Stomach (tissue), 9 donors: ENCODE results near the gene ATP2B2. TPM values are rescaled to one million over a fixed set of nuclear protein-coding genes. Genes with fewer than 3 reads are reported as not detected.
A peak's percentile ranks its signal among the peaks of the same experiment; 100 is the strongest.

Experiments
- DNase-seq, 2 donors: peaks; one replicate each; pipeline versions ENCODE4 v3.0.0 to v3.0.0-alpha.2; 2013 to 2019
- H3K27ac ChIP-seq, 5 donors: fragments of 200-600 bp in 4 of 5; sonication (generic) in 4 of 5; one replicate each; pipeline ENCODE4 v1.5.1; 2013 to 2019; ENCODE audit warnings: mild to moderate bottlenecking in 1 of 5, moderate library complexity in 1 of 5
- H3K27me3 ChIP-seq, 3 donors: fragments of 200-600 bp; sonication (generic); one replicate each; pipeline ENCODE4 v1.5.1; 2017 to 2019; ENCODE audit warnings: mixed run types in 1 of 3
- H3K36me3 ChIP-seq, 4 donors: fragments of 200-600 bp; sonication (generic); 1 replicate in 3 of 4; 2 replicates in 1 of 4; pipeline ENCODE4 v1.5.1; 2016 to 2019
- H3K4me1 ChIP-seq, 4 donors: fragments of 200-600 bp; sonication (generic); one replicate each; pipeline ENCODE4 v1.5.1; 2016 to 2019
- H3K4me3 ChIP-seq, 4 donors: fragments of 200-600 bp; sonication (generic) in 3 of 4; one replicate each; pipeline ENCODE4 v1.5.1; 2016 to 2019; ENCODE audit warnings: mild to moderate bottlenecking in 1 of 4
- H3K9me3 ChIP-seq, 4 donors: fragments of 200-600 bp; sonication (generic); one replicate each; pipeline ENCODE4 v1.5.1; 2016 to 2019
- CTCF ChIP-seq, 7 experiments: fragments of 450-650 bp in 4 of 7; fragments of 200-600 bp in 3 of 7; sonication (generic) in 3 of 7; IDR thresholded peaks; one replicate each; pipeline ENCODE4 v1.5.1; 2016 to 2019; ENCODE audit warnings: antibody characterized with exemption in 7 of 7, control low read depth in 2 of 7, mild to moderate bottlenecking in 1 of 7
- EP300 ChIP-seq: sonication (generic); formaldehyde crosslinking; IDR thresholded peaks from one replicate; pipeline ENCODE4 v1.6.1; 2017; ENCODE audit warnings: antibody characterized with exemption
- POLR2A ChIP-seq, 4 donors: fragments of 450-650 bp; IDR thresholded peaks; one replicate each; pipeline ENCODE4 v1.6.1; 2016; ENCODE audit warnings: antibody characterized with exemption in 4 of 4, control low read depth in 2 of 4, mild to moderate bottlenecking in 1 of 4, moderate library complexity in 1 of 4
- POLR2AphosphoS5 ChIP-seq, 3 donors: sonication (generic); formaldehyde crosslinking; IDR thresholded peaks; one replicate each; pipeline ENCODE4 v1.6.1; 2016; ENCODE audit warnings: antibody characterized with exemption in 3 of 3
- WGBS, 5 donors: extraction: QIAGEN DNeasy Blood & Tissue Kit in 3 of 5; methylation state at CpG; one replicate each; pipeline versions ENCODE4 v1.1.5 to v1.1.7; 2013 to 2018; 5-methylcytosine and 5-hydroxymethylcytosine counted together
- intact Hi-C: fragments of 100-400 bp; cut with DNase I; formaldehyde crosslinking; loops from one replicate; pipeline ENCODE4 v1.15.1; 2023; ENCODE audit warnings: low total_unique reads
- polyA plus RNA-seq, 3 donors: library from polyadenylated mRNA; stranded (reverse); fragments of 200-250 nt; gene quantifications; one replicate each; pipeline ENCODE4 v1.2.3, GENCODE V29; 2013
- total RNA-seq, 5 donors: library from RNA; depleted of rRNA; stranded (reverse); fragments of >200 nt; gene quantifications; one replicate each; pipeline versions ENCODE4 v1.1.0 to v1.2.3, GENCODE V29; 2014 to 2016
- donor health status: healthy with polysubstance abuse.
- donor health status: Bipolar disorder and iron deficiency.
- donor health status: healthy.

Gene ATP2B2
- total and polyA plus RNA-seq, 8 donors, result 0.03 to 0.37 TPM; not detected in 6

- TF ChIP-seq CTCF (IDR thresholded peaks at IDR 0.05), result no peak
- TF ChIP-seq POLR2A (IDR thresholded peaks at IDR 0.05), result no peak
- TF ChIP-seq POLR2AphosphoS5 (IDR thresholded peaks at IDR 0.05), result no peak
- no peak for TF ChIP-seq EP300
- no peaks in the 10 kb centered on the region for H3K36me3 ChIP-seq
- no peak overlapping the region for H3K4me3 ChIP-seq
- intact Hi-C loops, result no loop called here
- H3K27me3 ChIP-seq, result no peaks in the 10 kb centered on the region
- WGBS, 5 donors, result 51 to 58% (median 53%) methylated on average over 6 of the region's 6 CpGs
- no peak for DNase-seq
- no peak overlapping the region for H3K27ac ChIP-seq
- H3K9me3 ChIP-seq, result peaks cover 0 to under 1% (median under 1%) of the 10 kb centered on the region in 4 donors
- peaks cover 0 to 8% (median 0%) of the 10 kb centered on the region in 4 donors for H3K4me1 ChIP-seq
These were observed 129.0 kb downstream of the ATP2B2 start for GRCh38 chr3:10376353-10376752.

- H3K9me3 ChIP-seq, result peaks cover 0 to 7% (median 5%) of the 10 kb centered on the region in 4 donors
- DNase-seq, result no peak
- H3K36me3 ChIP-seq, result no peaks in the 10 kb centered on the region
- no peak overlapping the region for H3K27ac ChIP-seq
- H3K27me3 ChIP-seq, result no peaks in the 10 kb centered on the region
- WGBS, 5 donors, result 88 to 91% (median 89%) methylated on average over 23 of the region's 23 CpGs
- peaks cover 0 to 8% (median 0%) of the 10 kb centered on the region in 4 donors for H3K4me1 ChIP-seq
- intact Hi-C loops, result no loop called here
- no peak for TF ChIP-seq POLR2A (IDR thresholded peaks at IDR 0.05)
- TF ChIP-seq POLR2AphosphoS5 (IDR thresholded peaks at IDR 0.05), result no peak
- TF ChIP-seq EP300, result no peak
- no peak for TF ChIP-seq CTCF (IDR thresholded peaks at IDR 0.05)
- no peak overlapping the region for H3K4me3 ChIP-seq
These were observed 129.9 kb downstream of the ATP2B2 start for GRCh38 chr3:10375296-10376053.

GRCh38 chr3:10374311-10374710 lies 131.1 kb downstream of the ATP2B2 start:
- intact Hi-C loops, result no loop called here
- peak in 1 of 2 donors; percentile 46 for DNase-seq
- Histone ChIP-seq H3K27ac (no peak overlapping the region), H3K4me3 (no peak overlapping the region), H3K27me3 (no peaks in the 10 kb centered on the region), H3K9me3 (peaks cover 0 to 7% (median 5%) of the 10 kb centered on the region in 4 donors), H3K4me1 (peaks cover 0 to 8% (median 0%) of the 10 kb centered on the region in 4 donors), H3K36me3 (no peaks in the 10 kb centered on the region)
- TF ChIP-seq EP300 (no peak), POLR2AphosphoS5 (IDR thresholded peaks at IDR 0.05) (no peak), POLR2A (IDR thresholded peaks at IDR 0.05) (no peak), CTCF (IDR thresholded peaks at IDR 0.05) (no peak)
- 57 to 70% (median 70%) methylated on average over 11 of the region's 11 CpGs for WGBS, 5 donors

GRCh38 chr3:10373686-10374261 lies 131.6 kb downstream of the ATP2B2 start:
- no peak overlapping the region for H3K4me3 ChIP-seq
- 59 to 76% (median 75%) methylated on average over 11 of the region's 11 CpGs for WGBS, 5 donors
- H3K27ac ChIP-seq, result no peak overlapping the region
- DNase-seq, result no peak
- H3K4me1 ChIP-seq, result peaks cover 0 to 8% (median 0%) of the 10 kb centered on the region in 4 donors
- no peak for TF ChIP-seq POLR2AphosphoS5 (IDR thresholded peaks at IDR 0.05)
- TF ChIP-seq CTCF (IDR thresholded peaks at IDR 0.05), result no peak
- TF ChIP-seq EP300, result no peak
- TF ChIP-seq POLR2A (IDR thresholded peaks at IDR 0.05), result no peak
- H3K9me3 ChIP-seq, result peaks cover 0 to 7% (median 5%) of the 10 kb centered on the region in 4 donors
- H3K36me3 ChIP-seq, result no peaks in the 10 kb centered on the region
- no peaks in the 10 kb centered on the region for H3K27me3 ChIP-seq
- intact Hi-C loops, result no loop called here
